ENCODE results near the gene MEFV.

- TF ChIP-seq FOXA1 (IDR thresholded peaks at IDR 0.05) (no peak), FOXK2 (IDR thresholded peaks at IDR 0.05) (no peak), SP1 (IDR thresholded peaks at IDR 0.05) (no peak), CTBP1 (IDR thresholded peaks at IDR 0.05; ENCODE audit: borderline replicate concordance) (no peak), SUZ12 (IDR thresholded peaks at IDR 0.05) (no peak)
Observed at GRCh38 chr16:3235856-3236669, 20.4 kb downstream of the MEFV start.

Measured in HEK293T (cell line).